IMR-90 (cell line): ENCODE measurements around the gene TTC28.

Experiments
- CEBPB ChIP-seq: IDR thresholded peaks from 2 replicates; pipeline ENCODE4 v1.6.1; 2012; ENCODE audit warnings: low read depth, low read length, improper control_type of control experiment
- FOS ChIP-seq: fragments of 150-350 bp; IDR thresholded peaks from 2 replicates; pipeline ENCODE4 v1.6.1; 2016; ENCODE audit warnings: low read depth, low read length
- MXI1 ChIP-seq: IDR thresholded peaks from 2 replicates; pipeline ENCODE4 v1.6.1; 2012; ENCODE audit warnings: low read depth, mild to moderate bottlenecking, low read length, moderate library complexity, borderline replicate concordance
- POLR2A ChIP-seq: IDR thresholded peaks from 2 replicates; pipeline ENCODE4 v1.6.1; 2012; ENCODE audit warnings: mild to moderate bottlenecking, low read depth, low read length
- RAD21 ChIP-seq: IDR thresholded peaks from 2 replicates; pipeline ENCODE4 v1.6.1; 2012; ENCODE audit warnings: low read length, improper control_type of control experiment
- RCOR1 ChIP-seq: IDR thresholded peaks from 2 replicates; pipeline ENCODE4 v1.6.1; 2012; ENCODE audit warnings: mild to moderate bottlenecking, low read length, improper control_type of control experiment; ENCODE audit not compliant: insufficient replicate concordance
- RFX5 ChIP-seq: IDR thresholded peaks from 2 replicates; pipeline ENCODE4 v1.8.0; 2012; ENCODE audit warnings: low read depth, mild to moderate bottlenecking, low read length, moderate library complexity
- TF ChIP-seq, protein P1 (sequence below): conservative IDR thresholded peaks from 2 replicates; pipeline ENCODE4 v1.5.1; 2012; ENCODE audit warnings: mild to moderate bottlenecking, low read depth, low read length, improper control_type of control experiment

DNA sequence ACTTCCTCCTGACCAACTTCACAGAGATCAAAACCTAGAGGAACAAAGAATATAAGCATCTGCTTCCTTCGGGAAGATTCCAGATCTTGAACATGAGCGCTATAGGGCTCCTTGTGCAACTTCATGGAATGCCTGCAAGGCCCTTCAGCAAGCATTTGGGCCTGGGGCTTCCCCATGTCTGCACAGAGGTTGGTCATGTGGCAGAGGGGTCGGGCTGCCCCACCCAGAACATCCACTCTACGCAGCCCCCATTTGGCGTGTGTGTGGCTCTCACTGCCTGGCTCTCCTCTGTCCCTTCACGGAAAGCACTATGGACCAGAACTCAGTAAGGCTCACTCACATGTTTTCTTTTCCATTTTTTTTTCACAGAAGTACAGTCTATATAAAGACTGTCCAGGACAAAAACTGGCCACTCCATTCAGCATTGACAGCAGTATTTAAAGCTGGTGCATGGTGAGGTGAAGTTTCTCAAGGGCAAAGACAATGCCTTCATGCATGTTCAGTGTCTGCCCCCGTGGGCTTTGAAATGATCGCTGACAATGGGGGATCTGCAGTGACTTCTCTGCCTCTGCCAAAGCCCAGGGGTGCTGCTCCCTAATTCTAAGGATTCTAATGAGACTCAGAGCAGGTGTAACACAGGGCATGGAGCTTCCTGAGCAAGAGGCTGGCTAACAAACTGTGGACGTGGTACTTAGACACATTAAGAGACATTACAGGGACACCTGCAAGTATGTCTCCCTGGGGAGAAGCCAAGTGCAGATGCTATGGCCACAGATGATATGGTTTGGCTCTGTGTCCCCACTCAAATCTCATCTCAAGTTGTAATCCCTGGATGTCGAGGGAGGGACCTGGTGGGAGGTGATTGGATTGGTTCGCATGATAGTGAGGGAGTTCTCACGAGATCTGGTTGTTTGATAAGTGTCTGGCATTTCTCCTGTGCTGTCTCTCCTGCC lies 694.0 kb downstream of the TTC28 start:
- TF ChIP-seq, protein P1, sequence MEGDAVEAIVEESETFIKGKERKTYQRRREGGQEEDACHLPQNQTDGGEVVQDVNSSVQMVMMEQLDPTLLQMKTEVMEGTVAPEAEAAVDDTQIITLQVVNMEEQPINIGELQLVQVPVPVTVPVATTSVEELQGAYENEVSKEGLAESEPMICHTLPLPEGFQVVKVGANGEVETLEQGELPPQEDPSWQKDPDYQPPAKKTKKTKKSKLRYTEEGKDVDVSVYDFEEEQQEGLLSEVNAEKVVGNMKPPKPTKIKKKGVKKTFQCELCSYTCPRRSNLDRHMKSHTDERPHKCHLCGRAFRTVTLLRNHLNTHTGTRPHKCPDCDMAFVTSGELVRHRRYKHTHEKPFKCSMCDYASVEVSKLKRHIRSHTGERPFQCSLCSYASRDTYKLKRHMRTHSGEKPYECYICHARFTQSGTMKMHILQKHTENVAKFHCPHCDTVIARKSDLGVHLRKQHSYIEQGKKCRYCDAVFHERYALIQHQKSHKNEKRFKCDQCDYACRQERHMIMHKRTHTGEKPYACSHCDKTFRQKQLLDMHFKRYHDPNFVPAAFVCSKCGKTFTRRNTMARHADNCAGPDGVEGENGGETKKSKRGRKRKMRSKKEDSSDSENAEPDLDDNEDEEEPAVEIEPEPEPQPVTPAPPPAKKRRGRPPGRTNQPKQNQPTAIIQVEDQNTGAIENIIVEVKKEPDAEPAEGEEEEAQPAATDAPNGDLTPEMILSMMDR, result no peak
- TF ChIP-seq RCOR1 (no peak), RFX5 (no peak), RAD21 (no peak), MXI1 (no peak), POLR2A (no peak), FOS (no peak), CEBPB (no peak)
